Large intestine (tissue), 3 donors: ENCODE results near the gene MARS2. TPM values are rescaled to one million over a fixed set of nuclear protein-coding genes. Genes with fewer than 3 reads are reported as not detected.
"Not testable (repeated sequence)": the region's sequence is repeated elsewhere in the genome, so short reads cannot be mapped to it uniquely, and the experiment has no call there.

Experiments
- DNase-seq, 2 donors: peaks; one replicate each; pipeline versions ENCODE4 v3.0.0 to v3.0.0-alpha.2; 2013
- H3K27ac ChIP-seq: one replicate; pipeline ENCODE4 v1.5.1; 2013; ENCODE audit warnings: low read length
- H3K27me3 ChIP-seq: 2 replicates; pipeline ENCODE4 v1.6.1; 2013; ENCODE audit warnings: low read length; ENCODE audit not compliant: control insufficient read depth, insufficient read depth
- H3K36me3 ChIP-seq: 2 replicates; pipeline ENCODE4 v1.6.1; 2013; ENCODE audit warnings: low read length; ENCODE audit not compliant: control insufficient read depth, insufficient read depth
- H3K4me1 ChIP-seq: one replicate; pipeline ENCODE4 v1.6.1; 2013; ENCODE audit warnings: low read length; ENCODE audit not compliant: control insufficient read depth, insufficient read depth
- H3K4me3 ChIP-seq: one replicate; pipeline ENCODE4 v1.5.1; 2013; ENCODE audit warnings: low read length
- H3K9me3 ChIP-seq: one replicate; pipeline ENCODE4 v1.6.1; 2013; ENCODE audit warnings: mild to moderate bottlenecking, low read depth, low read length, moderate library complexity; ENCODE audit not compliant: control insufficient read depth
- WGBS: methylation state at CpG from one replicate; pipeline ENCODE4 v1.1.5; 2013; ENCODE audit warnings: low lambda C conversion rate; ENCODE audit not compliant: insufficient coverage; 5-methylcytosine and 5-hydroxymethylcytosine counted together
- polyA plus RNA-seq: library from polyadenylated mRNA; unstranded; fragments of 120-200 nt; gene quantifications from one replicate; pipeline ENCODE4 v1.2.1, GENCODE V29; 2013

The MARS2 gene
- polyA plus RNA-seq, 1 donor = 8.9 TPM

- DNase-seq = no peak
- Histone ChIP-seq H3K9me3 (no peaks in the 10 kb centered on the region), H3K27ac (no peak overlapping the region)
These were observed 21.8 kb downstream of the MARS2 start for GRCh38 chr2:197727011-197727410.

GRCh38 chr2:197728555-197729544 is 23.7 kb downstream of the MARS2 start:
- not testable (repeated sequence) for H3K9me3 ChIP-seq, DNase-seq, H3K4me3 ChIP-seq, H3K27ac ChIP-seq, H3K4me1 ChIP-seq, H3K27me3 ChIP-seq, H3K36me3 ChIP-seq
- no CpG with 5 or more reads among the region's 32 CpGs for WGBS

More at GRCh38 chr2:197727011-197727410, 21.8 kb downstream of the MARS2 start:
- Histone ChIP-seq H3K4me3 (no peak overlapping the region), H3K36me3 (no peaks in the 10 kb centered on the region), H3K27me3 (no peaks in the 10 kb centered on the region), H3K4me1 (no peaks in the 10 kb centered on the region)

GRCh38 chr2:197740200-197740599 is 35.0 kb downstream of the MARS2 start:
- DNase-seq = no peak
- H3K9me3 ChIP-seq = no peaks in the 10 kb centered on the region
- no peak overlapping the region for H3K27ac ChIP-seq

More at GRCh38 chr2:197740200-197740599, 35.0 kb downstream of the MARS2 start:
- no peak overlapping the region for H3K4me3 ChIP-seq
- no peaks in the 10 kb centered on the region for H3K36me3 ChIP-seq
- no peaks in the 10 kb centered on the region for H3K27me3 ChIP-seq
- no peaks in the 10 kb centered on the region for H3K4me1 ChIP-seq

Other genes starting within 250 kb of the MARS2 start
- 607 TPM for gene HSPD1, start 205.5 kb upstream of the MARS2 start, polyA plus RNA-seq
- 268 TPM for gene HSPE1, start 205.0 kb upstream of the MARS2 start, polyA plus RNA-seq
- gene MOB4, start 189.3 kb upstream of the MARS2 start, polyA plus RNA-seq = 36.6 TPM
- 4.5 TPM for gene RFTN2, start 29.8 kb upstream of the MARS2 start, polyA plus RNA-seq
- gene BOLL, start 80.0 kb downstream of the MARS2 start, polyA plus RNA-seq = 0.09 TPM
- 3.3 TPM for gene PLCL1, start 99.2 kb downstream of the MARS2 start, polyA plus RNA-seq